ENCODE results near the gene SPATA24. TPM values are rescaled to one million over a fixed set of nuclear protein-coding genes. Genes with fewer than 3 reads are reported as not detected.
"Not testable (repeated sequence)": the region's sequence is repeated elsewhere in the genome, so short reads cannot be mapped to it uniquely, and the experiment has no call there.

The SPATA24 gene
- total and polyA plus RNA-seq, 8 donors = 0.92 to 10.1 (median 5.4) TPM; not detected in 3

GRCh38 chr5:139410993-139411828, 7.3 kb upstream of the SPATA24 start:
- peaks cover 0 to 22% (median 15%) of the 10 kb centered on the region in 4 donors for H3K36me3 ChIP-seq
- no peaks in the 10 kb centered on the region for H3K9me3 ChIP-seq
- H3K4me3 ChIP-seq = no peak overlapping the region
- no peak for TF ChIP-seq POLR2AphosphoS5 (IDR thresholded peaks at IDR 0.05)
- no peak for TF ChIP-seq POLR2A (IDR thresholded peaks at IDR 0.05)
- TF ChIP-seq EP300 (IDR thresholded peaks at IDR 0.05) = no peak
- TF ChIP-seq, protein P1, sequence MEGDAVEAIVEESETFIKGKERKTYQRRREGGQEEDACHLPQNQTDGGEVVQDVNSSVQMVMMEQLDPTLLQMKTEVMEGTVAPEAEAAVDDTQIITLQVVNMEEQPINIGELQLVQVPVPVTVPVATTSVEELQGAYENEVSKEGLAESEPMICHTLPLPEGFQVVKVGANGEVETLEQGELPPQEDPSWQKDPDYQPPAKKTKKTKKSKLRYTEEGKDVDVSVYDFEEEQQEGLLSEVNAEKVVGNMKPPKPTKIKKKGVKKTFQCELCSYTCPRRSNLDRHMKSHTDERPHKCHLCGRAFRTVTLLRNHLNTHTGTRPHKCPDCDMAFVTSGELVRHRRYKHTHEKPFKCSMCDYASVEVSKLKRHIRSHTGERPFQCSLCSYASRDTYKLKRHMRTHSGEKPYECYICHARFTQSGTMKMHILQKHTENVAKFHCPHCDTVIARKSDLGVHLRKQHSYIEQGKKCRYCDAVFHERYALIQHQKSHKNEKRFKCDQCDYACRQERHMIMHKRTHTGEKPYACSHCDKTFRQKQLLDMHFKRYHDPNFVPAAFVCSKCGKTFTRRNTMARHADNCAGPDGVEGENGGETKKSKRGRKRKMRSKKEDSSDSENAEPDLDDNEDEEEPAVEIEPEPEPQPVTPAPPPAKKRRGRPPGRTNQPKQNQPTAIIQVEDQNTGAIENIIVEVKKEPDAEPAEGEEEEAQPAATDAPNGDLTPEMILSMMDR (IDR thresholded peaks at IDR 0.05) = no peak
- peak overlapping the region in 1 of 5 donors; percentile 71 for H3K27ac ChIP-seq
- DNase-seq = no peak
- intact Hi-C loops (cut with DNase I; ENCODE audit: low total_unique reads) = no loop called here
- H3K4me1 ChIP-seq = peaks cover 5 to 36% (median 18%) of the 10 kb centered on the region in 4 donors
- H3K27me3 ChIP-seq = no peaks in the 10 kb centered on the region
- WGBS, 5 donors = 87 to 92% (median 89%) methylated on average over 17 of the region's 17 CpGs

- no peak overlapping the region for H3K4me3 ChIP-seq
- intact Hi-C loops (cut with DNase I; ENCODE audit: low total_unique reads) = no loop called here
- WGBS, 5 donors = 58 to 80% (median 78%) methylated on average over 6 of the region's 6 CpGs
These were observed 6.5 kb upstream of the SPATA24 start for GRCh38 chr5:139410121-139410992.

DNA sequence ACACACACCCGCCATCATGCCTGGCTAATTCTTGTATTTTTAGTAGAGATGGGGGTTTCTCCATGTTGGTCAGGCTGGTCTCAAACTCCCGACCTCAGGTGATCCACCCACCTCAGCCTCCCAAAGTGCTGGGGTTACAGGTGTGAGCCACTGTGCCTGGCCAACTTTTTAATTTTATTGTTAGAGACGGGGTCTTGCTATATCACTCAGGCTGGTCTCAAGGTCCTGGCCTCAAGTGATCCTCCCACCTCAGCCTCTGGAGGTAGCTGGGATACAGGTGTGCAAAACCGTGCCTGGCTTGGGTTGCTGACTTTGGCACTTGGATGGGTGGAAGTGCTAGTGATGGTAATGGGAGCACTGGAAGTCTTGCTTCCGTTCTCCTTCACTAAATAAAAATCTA, 5.2 kb upstream of the SPATA24 start:
- H3K4me3 ChIP-seq; intact Hi-C loops (cut with DNase I; ENCODE audit: low total_unique reads); H3K9me3 ChIP-seq; DNase-seq; H3K27me3 ChIP-seq: not testable (repeated sequence)
- Histone ChIP-seq H3K4me1 (peaks cover 4 to 23% (median 8%) of the 10 kb centered on the region in 4 donors), H3K27ac (peak overlapping the region in 1 of 5 donors; percentile 71), H3K36me3 (peaks cover 0 to 22% (median 15%) of the 10 kb centered on the region in 4 donors)
- WGBS, 5 donors = 86 to 94% (median 90%) methylated on average over 5 of the region's 5 CpGs

More at GRCh38 chr5:139410121-139410992, 6.5 kb upstream of the SPATA24 start:
- H3K27ac ChIP-seq = peak overlapping the region in 1 of 5 donors; percentile 71
- TF ChIP-seq POLR2A (IDR thresholded peaks at IDR 0.05) = no peak
- TF ChIP-seq EP300 (IDR thresholded peaks at IDR 0.05) = no peak
- TF ChIP-seq POLR2AphosphoS5 (IDR thresholded peaks at IDR 0.05) = no peak
- TF ChIP-seq, protein P1 (IDR thresholded peaks at IDR 0.05) = no peak
- H3K27me3 ChIP-seq = no peaks in the 10 kb centered on the region
- DNase-seq = no peak
- H3K4me1 ChIP-seq = peaks cover 2 to 28% (median 11%) of the 10 kb centered on the region in 4 donors
- H3K9me3 ChIP-seq = no peaks in the 10 kb centered on the region
- peaks cover 0 to 22% (median 15%) of the 10 kb centered on the region in 4 donors for H3K36me3 ChIP-seq

DNA sequence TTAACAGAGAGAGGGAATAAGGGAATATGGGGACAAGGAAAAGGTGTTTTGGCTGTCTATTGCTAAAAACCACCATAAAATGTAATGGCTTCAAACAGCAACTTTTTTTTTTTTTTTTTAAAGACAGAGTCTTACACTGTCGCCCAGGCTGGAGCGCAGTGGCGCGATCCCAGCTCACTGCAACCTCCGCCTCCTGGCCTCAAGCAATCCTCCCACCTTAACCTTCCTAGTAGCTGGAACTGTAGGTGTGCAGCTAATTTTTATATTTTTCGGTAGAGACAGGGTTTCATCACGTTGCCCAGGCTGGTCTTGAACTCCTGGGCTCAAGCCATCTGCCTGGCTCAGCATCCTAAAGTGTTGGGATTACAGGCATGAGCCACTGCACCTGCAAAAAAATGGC, 4.3 kb upstream of the SPATA24 start:
- Histone ChIP-seq H3K36me3 (peaks cover 0 to 14% (median 8%) of the 10 kb centered on the region in 4 donors), H3K4me1 (peaks cover 8 to 26% (median 12%) of the 10 kb centered on the region in 4 donors), H3K9me3 (no peaks in the 10 kb centered on the region), H3K4me3 (no peak overlapping the region), H3K27me3 (no peaks in the 10 kb centered on the region), H3K27ac (no peak overlapping the region)
- no peak for DNase-seq
- intact Hi-C loops (cut with DNase I; ENCODE audit: low total_unique reads) = no loop called here
- WGBS, 5 donors = 92 to 97% (median 95%) methylated on average over 7 of the region's 7 CpGs
- TF ChIP-seq POLR2AphosphoS5 (IDR thresholded peaks at IDR 0.05) = no peak
- no peak for TF ChIP-seq POLR2A (IDR thresholded peaks at IDR 0.05)

DNA sequence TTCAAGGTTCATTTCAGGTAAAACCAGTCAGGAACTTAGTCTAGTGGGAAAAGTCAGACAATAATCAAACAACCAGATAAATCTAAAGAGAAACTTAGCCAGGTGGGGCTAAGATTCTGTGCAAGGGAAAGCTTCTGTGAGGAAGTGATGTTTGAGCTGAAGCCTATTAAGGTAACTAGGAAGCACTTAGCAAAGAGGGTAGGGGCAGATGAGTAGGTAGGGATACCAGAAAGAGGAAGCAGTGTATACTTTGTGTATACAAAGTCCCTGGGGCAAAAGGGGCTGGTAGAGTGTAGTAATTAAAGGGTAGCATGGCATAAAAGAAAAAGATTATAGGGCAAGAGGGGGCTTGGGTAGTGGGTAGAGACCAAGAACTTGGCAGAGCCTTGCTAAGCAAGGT, 3.6 kb upstream of the SPATA24 start:
- Histone ChIP-seq H3K36me3 (peaks cover 0 to 8% (median 3%) of the 10 kb centered on the region in 4 donors), H3K27ac (no peak overlapping the region), H3K4me1 (peaks cover 10 to 31% (median 17%) of the 10 kb centered on the region in 4 donors), H3K27me3 (no peaks in the 10 kb centered on the region), H3K9me3 (no peaks in the 10 kb centered on the region), H3K4me3 (no peak overlapping the region)
- intact Hi-C loops (cut with DNase I; ENCODE audit: low total_unique reads) = no loop called here
- DNase-seq = no peak
- no peak for TF ChIP-seq EP300 (IDR thresholded peaks at IDR 0.05)

All from stomach (tissue), 9 donors.